Ovary (tissue), 9 donors: ENCODE data around the gene MAML2. TPM values are rescaled to one million over a fixed set of nuclear protein-coding genes. Genes with fewer than 3 reads are reported as not detected.
"Not testable (repeated sequence)": the region's sequence is repeated elsewhere in the genome, so short reads cannot be mapped to it uniquely, and the experiment has no call there.

Experiments
- DNase-seq, 5 donors: peaks; one replicate each; pipeline ENCODE4 v3.0.0-alpha.2; 2019 to 2020
- H3K27ac ChIP-seq, 2 donors: fragments of 200-600 bp; one replicate each; pipeline versions ENCODE4 v1.5.1 to v1.8.0; 2019 to 2022
- H3K27me3 ChIP-seq: fragments of 200-600 bp; one replicate; pipeline ENCODE4 v1.8.0; 2022
- H3K36me3 ChIP-seq: fragments of 200-600 bp; sonication (generic); one replicate; pipeline ENCODE4 v1.5.1; 2019
- H3K4me1 ChIP-seq: one replicate; pipeline ENCODE4 v1.8.1; 2013; ENCODE audit warnings: mild to moderate bottlenecking, moderate library complexity; ENCODE audit not compliant: insufficient read depth
- H3K4me3 ChIP-seq: fragments of 200-600 bp; sonication (generic); one replicate; pipeline ENCODE4 v1.5.1; 2017
- H3K9me3 ChIP-seq, 2 donors: fragments of 200-600 bp in 1 of 2; sonication (generic) in 1 of 2; one replicate each; pipeline versions ENCODE4 v1.5.1 to v1.8.1; 2013 to 2019; ENCODE audit warnings: mild to moderate bottlenecking in 1 of 2, moderate library complexity in 1 of 2
- CTCF ChIP-seq, 3 donors: fragments of 450-650 bp in 2 of 3; fragments of 200-600 bp in 1 of 3; IDR thresholded peaks; one replicate each; pipeline versions ENCODE4 v1.5.1 to v1.8.0; 2016 to 2022; ENCODE audit warnings: antibody characterized with exemption in 3 of 3, mild to moderate bottlenecking in 1 of 3
- EP300 ChIP-seq: sonication (generic); formaldehyde crosslinking; IDR thresholded peaks from one replicate; pipeline ENCODE4 v1.6.1; 2017; ENCODE audit warnings: antibody characterized with exemption
- POLR2A ChIP-seq: fragments of 450-650 bp; IDR thresholded peaks from one replicate; pipeline ENCODE4 v1.6.1; 2017; ENCODE audit warnings: antibody characterized with exemption, mild to moderate bottlenecking, moderate library complexity
- WGBS, 3 donors: extraction: QIAGEN DNeasy Blood & Tissue Kit in 1 of 3; methylation state at CpG; one replicate each; pipeline versions ENCODE4 v1.1.5 to v1.1.7; 2013 to 2017; 5-methylcytosine and 5-hydroxymethylcytosine counted together
- intact Hi-C, 4 donors: fragments of 100-400 bp; cut with DNase I; formaldehyde crosslinking; loops; one replicate each; pipeline versions ENCODE4 v1.11.0 to v1.15.1; 2022 to 2023
- polyA plus RNA-seq, 2 donors: library from polyadenylated mRNA; stranded (reverse); fragments of 200-250 nt in 1 of 2; fragments of 350-450 nt in 1 of 2; fragmentation: Illumina TruSeq in 1 of 2; extraction: RNeasy Lipid Tissue Mini Kit (QIAGEN cat#74804) in 1 of 2; gene quantifications; one replicate each; pipeline ENCODE4 v1.2.3, GENCODE V29; 2013 to 2014
- total RNA-seq, 7 donors: library from RNA; depleted of rRNA in 2 of 7; stranded (reverse); fragments of >200 nt in 2 of 7; fragmentation: NEBNext Ultra II Directional in 3 of 7; extraction: Animal tissue kit (Norgen Biotek cat#: 25700) in 3 of 7; gene quantifications; one replicate each; pipeline versions ENCODE4 v1.1.0 to v1.2.4, GENCODE V29; 2016 to 2023
- donor health status: DM: no; HTN: no; CAD: no; lungs with moderate emphysema.
- donor health status: DM: no; HTN: no; CAD: no.
- donor health status: Bipolar disorder and iron deficiency.
- donor health status: DM: yes; HTN: yes; CAD: no.
- donor health status: DM: no; HTN: no; CAD: no.
- donor health status: DM: yes; HTN: yes; CAD: no.

The MAML2 gene
- total and polyA plus RNA-seq, 9 donors: 7.3 to 17.5 (median 14.6) TPM

DNA sequence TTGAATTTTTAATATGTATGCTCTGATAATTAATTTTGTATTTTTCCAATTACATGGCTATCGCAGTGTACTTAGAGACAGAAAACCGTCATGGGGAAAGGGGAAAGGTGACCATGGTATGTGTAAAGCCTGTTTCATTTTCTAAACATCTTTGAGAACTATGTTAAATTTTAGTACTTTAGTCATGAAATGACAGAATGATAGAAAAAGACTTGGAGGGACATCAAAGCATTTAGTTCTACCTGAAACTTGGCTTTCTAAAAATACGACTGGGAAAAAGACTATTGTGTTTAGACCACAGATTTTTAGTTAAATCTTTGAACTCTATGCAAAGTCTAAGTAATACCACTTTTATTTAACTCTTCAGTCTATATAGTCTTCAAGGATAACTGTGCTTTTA is 54.1 kb downstream of the MAML2 start:
- no peak for TF ChIP-seq POLR2A
- TF ChIP-seq CTCF (IDR thresholded peaks at IDR 0.05): no peak
- no peak for TF ChIP-seq EP300
- H3K4me3 ChIP-seq: no peak overlapping the region

DNA sequence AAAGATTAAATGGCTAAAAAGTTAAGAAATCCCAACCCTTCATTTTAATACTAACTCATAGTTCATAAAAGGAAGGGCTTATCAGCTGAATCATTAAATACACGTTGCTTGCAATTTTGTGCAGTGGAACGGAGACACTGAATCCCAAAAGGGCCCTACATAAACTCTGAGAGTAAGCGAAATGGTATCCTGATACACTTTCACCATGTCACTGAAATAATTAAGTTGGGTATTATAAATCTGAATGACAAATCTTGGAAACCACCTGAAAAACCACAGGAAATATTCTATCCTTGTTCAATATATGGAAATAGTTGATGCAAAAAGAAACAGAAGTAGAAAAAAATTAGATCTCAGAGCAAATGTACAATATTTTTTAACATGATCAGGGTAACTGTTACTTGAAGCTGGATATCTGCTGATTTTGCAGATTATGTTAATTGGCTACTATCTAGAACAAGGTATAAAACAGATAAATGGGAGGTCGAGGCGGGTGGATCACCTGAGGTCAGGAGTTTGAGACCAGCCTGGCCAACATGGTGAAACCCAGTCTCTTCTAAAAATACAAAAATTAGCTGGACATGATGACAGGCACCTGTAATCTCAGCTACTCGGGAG is 55.1 kb downstream of the MAML2 start:
- TF ChIP-seq EP300: no peak
- no peak for TF ChIP-seq CTCF (IDR thresholded peaks at IDR 0.05)
- TF ChIP-seq POLR2A: no peak
- DNase-seq: no peak
- Histone ChIP-seq H3K27ac (no peak overlapping the region), H3K9me3 (no peaks in the 10 kb centered on the region), H3K4me3 (no peak overlapping the region), H3K27me3 (no peaks in the 10 kb centered on the region), H3K36me3 (no peaks in the 10 kb centered on the region), H3K4me1 (peaks cover 1% of the 10 kb centered on the region)
- intact Hi-C loops: no loop called here
- WGBS, 3 donors: 87 to 91% (median 87%) methylated on average over 6 of the region's 6 CpGs

More for the DNA sequence above, 54.1 kb downstream of the MAML2 start:
- intact Hi-C loops: no loop called here
- DNase-seq: no peak
- WGBS, 3 donors: 96 to 97% (median 96%) methylated on average over 3 of the region's 3 CpGs
- Histone ChIP-seq H3K27ac (no peak overlapping the region), H3K36me3 (no peaks in the 10 kb centered on the region), H3K4me1 (peaks cover 1% of the 10 kb centered on the region), H3K9me3 (no peaks in the 10 kb centered on the region), H3K27me3 (no peaks in the 10 kb centered on the region)

GRCh38 chr11:96285985-96286384 is 57.0 kb downstream of the MAML2 start:
- intact Hi-C loops, DNase-seq: not testable (repeated sequence)

DNA sequence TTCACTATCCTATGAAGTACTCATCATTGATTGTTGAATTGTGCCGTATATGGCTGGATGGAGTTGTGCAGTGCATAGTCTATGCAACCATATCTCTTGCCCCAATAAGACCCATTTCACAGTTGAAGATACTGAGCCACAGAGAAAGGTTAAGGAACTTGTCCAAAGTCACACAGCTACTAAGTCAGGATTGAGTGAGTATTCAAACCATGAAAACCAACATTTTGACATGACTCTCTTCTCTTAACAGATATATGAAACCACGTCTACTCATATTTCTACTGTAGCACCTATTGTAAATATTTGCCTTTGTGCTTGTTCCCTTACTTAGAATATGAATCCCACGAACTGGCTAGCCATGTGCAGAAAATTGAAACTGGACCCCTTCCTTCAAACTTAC is 58.1 kb downstream of the MAML2 start:
- H3K9me3 ChIP-seq: no peaks in the 10 kb centered on the region
- no peak overlapping the region for H3K4me3 ChIP-seq
- H3K4me1 ChIP-seq: no peaks in the 10 kb centered on the region
- no peak for TF ChIP-seq EP300
- no peak for TF ChIP-seq CTCF (IDR thresholded peaks at IDR 0.05)
- no peak for TF ChIP-seq POLR2A
- DNase-seq: no peak
- H3K27me3 ChIP-seq: no peaks in the 10 kb centered on the region
- no peak overlapping the region for H3K27ac ChIP-seq
- H3K36me3 ChIP-seq: no peaks in the 10 kb centered on the region
- intact Hi-C loops: no loop called here
- WGBS, 3 donors: 95 to 96% (median 95%) methylated on average over 3 of the region's 3 CpGs

More at GRCh38 chr11:96285985-96286384, 57.0 kb downstream of the MAML2 start:
- H3K4me3 ChIP-seq, H3K36me3 ChIP-seq, H3K27me3 ChIP-seq, H3K9me3 ChIP-seq, H3K27ac ChIP-seq, H3K4me1 ChIP-seq: not testable (repeated sequence)
- WGBS, 3 donors: 98 to 100% (median 98%) methylated on average over 6 of the region's 6 CpGs

GRCh38 chr11:96284401-96284800 is 58.6 kb downstream of the MAML2 start:
- no peak overlapping the region for H3K27ac ChIP-seq
- no peak overlapping the region for H3K4me3 ChIP-seq
- no peaks in the 10 kb centered on the region for H3K9me3 ChIP-seq
- H3K4me1 ChIP-seq: no peaks in the 10 kb centered on the region
- WGBS, 3 donors: 93 to 100% (median 96%) methylated on average over 1 of the region's 1 CpG
- intact Hi-C loops: no loop called here
- H3K27me3 ChIP-seq: no peaks in the 10 kb centered on the region
- TF ChIP-seq POLR2A: no peak
- no peak for TF ChIP-seq CTCF (IDR thresholded peaks at IDR 0.05)
- TF ChIP-seq EP300: no peak
- DNase-seq: no peak
- H3K36me3 ChIP-seq: no peaks in the 10 kb centered on the region
